ENCODE data around the gene YWHAE.
"Not testable (repeated sequence)": the region's sequence is repeated elsewhere in the genome, so short reads cannot be mapped to it uniquely, and the experiment has no call there.

Gene YWHAE

GRCh38 chr17:1399679-1400512 is at the start of gene YWHAE:
YWHAE (minus strand) TSS chr17:1400222; CDS start chr17:1400110, 112 bp downstream.
- peak; percentile 98 for DNase-seq

GRCh38 chr17:1449412-1449967 is 49.5 kb upstream of the YWHAE start:
- DNase-seq, result no peak

- DNase-seq, result no peak
Measured at GRCh38 chr17:1447052-1447451, 47.0 kb upstream of the YWHAE start.

GRCh38 chr17:1446201-1446600 is 46.2 kb upstream of the YWHAE start:
- DNase-seq, result no peak

GRCh38 chr17:1445695-1446094 is 45.7 kb upstream of the YWHAE start:
- not testable (repeated sequence) for DNase-seq

GRCh38 chr17:1442721-1443120 is 42.7 kb upstream of the YWHAE start:
- DNase-seq, result not testable (repeated sequence)

GRCh38 chr17:1442187-1442586 is 42.2 kb upstream of the YWHAE start:
- no peak for DNase-seq

GRCh38 chr17:1440921-1441320 is 40.9 kb upstream of the YWHAE start:
- no peak for DNase-seq

GRCh38 chr17:1438593-1439083 is 38.6 kb upstream of the YWHAE start:
- DNase-seq, result no peak

GRCh38 chr17:1435326-1435725 is 35.3 kb upstream of the YWHAE start:
- no peak for DNase-seq

- DNase-seq, result no peak
Measured at GRCh38 chr17:1434150-1434549, 34.1 kb upstream of the YWHAE start.

- DNase-seq, result no peak
Measured at GRCh38 chr17:1431631-1432104, 31.6 kb upstream of the YWHAE start.

GRCh38 chr17:1423456-1424135 is 23.6 kb upstream of the YWHAE start:
- DNase-seq, result no peak

GRCh38 chr17:1422885-1423284 is 22.9 kb upstream of the YWHAE start:
- DNase-seq, result no peak

GRCh38 chr17:1421470-1421869 is 21.4 kb upstream of the YWHAE start:
- DNase-seq, result no peak

GRCh38 chr17:1420981-1421380 is 21.0 kb upstream of the YWHAE start:
- no peak for DNase-seq

- no peak for DNase-seq
Measured at GRCh38 chr17:1420163-1420562, 20.1 kb upstream of the YWHAE start.

- not testable (repeated sequence) for DNase-seq
Measured at GRCh38 chr17:1418476-1418875, 18.5 kb upstream of the YWHAE start.

GRCh38 chr17:1416414-1416813 is 16.4 kb upstream of the YWHAE start:
- DNase-seq, result no peak

GRCh38 chr17:1414634-1415033 is 14.6 kb upstream of the YWHAE start:
- no peak for DNase-seq

- DNase-seq, result no peak
Measured at GRCh38 chr17:1414001-1414574, 14.1 kb upstream of the YWHAE start.

GRCh38 chr17:1413281-1413791 is 13.3 kb upstream of the YWHAE start:
- no peak for DNase-seq
